Thyroid gland (tissue), 4 donors: ENCODE data around the gene JAK3.
"Not testable (repeated sequence)": the region's sequence is repeated elsewhere in the genome, so short reads cannot be mapped to it uniquely, and the experiment has no call there.

ENCODE experiments used
- CTCF ChIP-seq, 6 experiments: fragments of 200-600 bp in 3 of 6; fragments of 450-650 bp in 3 of 6; sonication (generic) in 3 of 6; IDR thresholded peaks; one replicate each; pipeline ENCODE4 v1.5.1; 2016 to 2019; ENCODE audit warnings: antibody characterized with exemption in 6 of 6, mild to moderate bottlenecking in 2 of 6, inconsistent platforms in 1 of 6, moderate library complexity in 1 of 6
- POLR2A ChIP-seq, 2 donors: fragments of 450-650 bp; IDR thresholded peaks; one replicate each; pipeline ENCODE4 v1.6.1; 2017; ENCODE audit warnings: antibody characterized with exemption in 2 of 2, mild to moderate bottlenecking in 2 of 2, moderate library complexity in 1 of 2

- not testable (repeated sequence) for TF ChIP-seq CTCF, POLR2A (IDR thresholded peaks at IDR 0.05)
These were observed 64.1 kb downstream of the JAK3 start for GRCh38 chr19:17783721-17784120.
